SJCRH30 (cell line): Measurements from ENCODE around the gene TTC5. TPM values are rescaled to one million over a fixed set of nuclear protein-coding genes. Genes with fewer than 3 reads are reported as not detected.
"Not testable (repeated sequence)": the region's sequence is repeated elsewhere in the genome, so short reads cannot be mapped to it uniquely, and the experiment has no call there.

Source experiments
- DNase-seq, 2 experiments: peaks; one replicate each; pipeline ENCODE4 v3.0.0-alpha.2; 2015 to 2020
- H3K27ac ChIP-seq: fragments of 250-450 bp; sonication (Bioruptor Pico); 2 replicates; pipeline ENCODE4 v1.5.1; 2020; ENCODE audit warnings: mild to moderate bottlenecking, moderate library complexity
- H3K27me3 ChIP-seq: fragments of 250-450 bp; sonication (Bioruptor Pico); 2 replicates; pipeline ENCODE4 v1.5.1; 2020; ENCODE audit warnings: mild to moderate bottlenecking, moderate library complexity
- H3K36me3 ChIP-seq: fragments of 250-450 bp; sonication (Bioruptor Pico); 2 replicates; pipeline ENCODE4 v1.5.1; 2020; ENCODE audit warnings: mild to moderate bottlenecking, moderate library complexity
- H3K4me1 ChIP-seq: fragments of 250-450 bp; sonication (Bioruptor Pico); 2 replicates; pipeline ENCODE4 v1.5.1; 2020; ENCODE audit warnings: mild to moderate bottlenecking, moderate library complexity
- H3K4me3 ChIP-seq: fragments of 250-450 bp; sonication (Bioruptor Pico); 2 replicates; pipeline ENCODE4 v1.5.1; 2020; ENCODE audit warnings: mild to moderate bottlenecking, moderate library complexity
- H3K9me3 ChIP-seq: fragments of 250-450 bp; sonication (Bioruptor Pico); replicated peaks from 2 replicates; pipeline ENCODE4 v1.5.1; 2020; ENCODE audit warnings: mild to moderate bottlenecking, moderate library complexity
- total RNA-seq: library from RNA; depleted of rRNA; stranded (reverse); fragments of >200 nt; shearing (Covaris generic); gene quantifications from 2 replicates; pipeline ENCODE4 v1.2.3, GENCODE V29; 2014; rRNA removed

TTC5 gene
- 11.3 and 12.6 TPM in 2 replicates for total RNA-seq

GRCh38 chr14:20305265-20306078, at the start of gene TTC5:
TTC5 (minus strand) TSS chr14:20305951; CDS start chr14:20305937, 14 bp downstream.
- H3K4me3 ChIP-seq = peak within 1 kb of the TSS; percentile 77
- peaks cover 6% of the 10 kb centered on the region; the same call in 1 of the 2 replicates for H3K4me1 ChIP-seq
- no peaks in the 10 kb centered on the region for H3K9me3 ChIP-seq
- H3K36me3 ChIP-seq = no peaks in the 10 kb centered on the region
- H3K27me3 ChIP-seq = no peaks in the 10 kb centered on the region
- peak; percentile 74 to 88 for DNase-seq
- H3K27ac ChIP-seq = no peak within 1 kb of the TSS

GRCh38 chr14:20350860-20351259, 45.1 kb upstream of the TTC5 start:
- no peaks in the 10 kb centered on the region for H3K4me1 ChIP-seq
- H3K4me3 ChIP-seq = no peak overlapping the region
- H3K27ac ChIP-seq = no peak overlapping the region
- H3K27me3 ChIP-seq = no peaks in the 10 kb centered on the region
- H3K9me3 ChIP-seq = no peaks in the 10 kb centered on the region
- no peak for DNase-seq
- H3K36me3 ChIP-seq = peaks cover 82% of the 10 kb centered on the region

GRCh38 chr14:20350282-20350681, 44.5 kb upstream of the TTC5 start:
- Histone ChIP-seq H3K27ac (no peak overlapping the region), H3K4me3 (no peak overlapping the region), H3K4me1 (no peaks in the 10 kb centered on the region), H3K9me3 (no peaks in the 10 kb centered on the region), H3K27me3 (no peaks in the 10 kb centered on the region), H3K36me3 (peaks cover 82% of the 10 kb centered on the region)
- no peak for DNase-seq

GRCh38 chr14:20347747-20348146, 42.0 kb upstream of the TTC5 start:
- no peaks in the 10 kb centered on the region for H3K4me1 ChIP-seq
- no peak overlapping the region for H3K27ac ChIP-seq
- H3K27me3 ChIP-seq = no peaks in the 10 kb centered on the region
- no peak for DNase-seq
- no peak overlapping the region for H3K4me3 ChIP-seq
- H3K9me3 ChIP-seq = no peaks in the 10 kb centered on the region
- peaks cover 60% of the 10 kb centered on the region for H3K36me3 ChIP-seq

GRCh38 chr14:20346713-20347112, 41.0 kb upstream of the TTC5 start:
- no peak overlapping the region for H3K4me3 ChIP-seq
- H3K27ac ChIP-seq = no peak overlapping the region
- no peak for DNase-seq
- H3K9me3 ChIP-seq = no peaks in the 10 kb centered on the region
- no peaks in the 10 kb centered on the region for H3K27me3 ChIP-seq
- no peaks in the 10 kb centered on the region for H3K4me1 ChIP-seq
- peaks cover 51% of the 10 kb centered on the region for H3K36me3 ChIP-seq

GRCh38 chr14:20345366-20345765, 39.6 kb upstream of the TTC5 start:
- H3K4me3 ChIP-seq = no peak overlapping the region
- H3K27me3 ChIP-seq = no peaks in the 10 kb centered on the region
- DNase-seq = no peak
- peaks cover 41% of the 10 kb centered on the region for H3K36me3 ChIP-seq
- no peak overlapping the region for H3K27ac ChIP-seq
- no peaks in the 10 kb centered on the region for H3K4me1 ChIP-seq
- H3K9me3 ChIP-seq = no peaks in the 10 kb centered on the region

GRCh38 chr14:20343862-20344220, 38.1 kb upstream of the TTC5 start:
- H3K4me1 ChIP-seq = no peaks in the 10 kb centered on the region
- no peaks in the 10 kb centered on the region for H3K27me3 ChIP-seq
- no peak for DNase-seq
- H3K4me3 ChIP-seq = peak overlapping the region; percentile 74
- peaks cover 28% of the 10 kb centered on the region for H3K36me3 ChIP-seq
- H3K27ac ChIP-seq = peak overlapping the region; percentile 81
- H3K9me3 ChIP-seq = no peaks in the 10 kb centered on the region

GRCh38 chr14:20343092-20343861, 37.5 kb upstream of the TTC5 start, which contains the start of gene PARP2:
PARP2 (plus strand) TSS chr14:20343635; CDS start chr14:20343642, 7 bp downstream.
- Histone ChIP-seq H3K4me1 (no peaks in the 10 kb centered on the region), H3K27me3 (no peaks in the 10 kb centered on the region), H3K9me3 (no peaks in the 10 kb centered on the region), H3K27ac (peak within 1 kb of the TSS; percentile 81), H3K36me3 (peaks cover 22% of the 10 kb centered on the region), H3K4me3 (peak within 1 kb of the TSS; percentile 76)
- peak; percentile 99 to 100 for DNase-seq

- no peak for DNase-seq
- Histone ChIP-seq H3K27me3 (no peaks in the 10 kb centered on the region), H3K4me1 (no peaks in the 10 kb centered on the region), H3K9me3 (no peaks in the 10 kb centered on the region), H3K4me3 (peak overlapping the region; percentile 76), H3K27ac (peak overlapping the region; percentile 81), H3K36me3 (peaks cover 11% of the 10 kb centered on the region)
Measured at GRCh38 chr14:20341646-20342045, 35.9 kb upstream of the TTC5 start.

- H3K27me3 ChIP-seq = not testable (repeated sequence)
Measured at GRCh38 chr14:20341032-20341431, 35.3 kb upstream of the TTC5 start.

GRCh38 chr14:20334017-20334416, 28.3 kb upstream of the TTC5 start:
- H3K4me3 ChIP-seq = peak overlapping the region; percentile 74; the same call in 1 of the 2 replicates
- H3K9me3 ChIP-seq = no peaks in the 10 kb centered on the region
- no peak overlapping the region for H3K27ac ChIP-seq
- peaks cover 12% of the 10 kb centered on the region for H3K4me1 ChIP-seq
- no peaks in the 10 kb centered on the region for H3K27me3 ChIP-seq
- no peak for DNase-seq
- peaks cover 12% of the 10 kb centered on the region for H3K36me3 ChIP-seq

More at GRCh38 chr14:20341032-20341431, 35.3 kb upstream of the TTC5 start:
- not testable (repeated sequence) for H3K36me3 ChIP-seq, H3K4me1 ChIP-seq, H3K9me3 ChIP-seq, DNase-seq, H3K27ac ChIP-seq
- H3K4me3 ChIP-seq = peak overlapping the region; percentile 76

GRCh38 chr14:20333494-20333841, 27.7 kb upstream of the TTC5 start:
- DNase-seq = no peak
- Histone ChIP-seq H3K27ac (peak overlapping the region; percentile 78), H3K4me3 (peak overlapping the region; percentile 74), H3K36me3 (peaks cover 16% of the 10 kb centered on the region), H3K4me1 (peaks cover 12% of the 10 kb centered on the region), H3K9me3 (no peaks in the 10 kb centered on the region), H3K27me3 (no peaks in the 10 kb centered on the region)

- Histone ChIP-seq H3K27me3 (no peaks in the 10 kb centered on the region), H3K4me3 (peak within 1 kb of the TSS; percentile 74), H3K4me1 (peaks cover 12% of the 10 kb centered on the region), H3K9me3 (no peaks in the 10 kb centered on the region), H3K27ac (peak within 1 kb of the TSS; percentile 78), H3K36me3 (peaks cover 20% of the 10 kb centered on the region)
- DNase-seq = peak; percentile 75 to 88
Measured at GRCh38 chr14:20332788-20333493, 27.2 kb upstream of the TTC5 start, which contains the start of gene CCNB1IP1. CCNB1IP1 (minus strand) TSS chr14:20333279; CDS start chr14:20316523, 16,756 bp downstream.

GRCh38 chr14:20332431-20332787, 26.7 kb upstream of the TTC5 start:
- Histone ChIP-seq H3K4me3 (peak overlapping the region; percentile 74), H3K4me1 (peaks cover 12% of the 10 kb centered on the region), H3K36me3 (peaks cover 25% of the 10 kb centered on the region), H3K27ac (peak overlapping the region; percentile 78), H3K9me3 (no peaks in the 10 kb centered on the region), H3K27me3 (no peaks in the 10 kb centered on the region)
- DNase-seq = no peak
